AG09319 (cell line): ENCODE measurements around the gene CFLAR.
"Not testable (repeated sequence)": the region's sequence is repeated elsewhere in the genome, so short reads cannot be mapped to it uniquely, and the experiment has no call there.

Experiments
- DNase-seq: peaks from one replicate; pipeline ENCODE4 v3.0.0-alpha.2; 2010; ENCODE audit warnings: low read depth; ENCODE audit errors: extremely low read depth
- CTCF ChIP-seq: IDR thresholded peaks from 2 replicates; pipeline ENCODE4 v1.5.1; 2011; ENCODE audit warnings: low read depth, mild to moderate bottlenecking, inconsistent platforms, low read length, moderate library complexity

The CFLAR gene

GRCh38 chr2:201138401-201138970 lies 22.5 kb downstream of the CFLAR start:
- DNase-seq = no peak
- TF ChIP-seq CTCF = no peak

GRCh38 chr2:201138986-201139781 lies 23.2 kb downstream of the CFLAR start:
- DNase-seq = not testable (repeated sequence)

- TF ChIP-seq CTCF = no peak
- no peak for DNase-seq
Observed at GRCh38 chr2:201139836-201140604, 24.1 kb downstream of the CFLAR start.

- TF ChIP-seq CTCF = no peak
- DNase-seq = no peak
Observed at GRCh38 chr2:201144101-201145051, 28.4 kb downstream of the CFLAR start.

GRCh38 chr2:201148434-201148990 lies 32.5 kb downstream of the CFLAR start:
- DNase-seq = no peak
- no peak for TF ChIP-seq CTCF

GRCh38 chr2:201149064-201149820 lies 33.3 kb downstream of the CFLAR start:
- TF ChIP-seq CTCF = no peak
- no peak for DNase-seq

GRCh38 chr2:201149821-201150165 lies 33.8 kb downstream of the CFLAR start:
- not testable (repeated sequence) for DNase-seq
